Endothelial cell of umbilical vein (primary cell): ENCODE results near the gene THSD7B. TPM values are rescaled to one million over a fixed set of nuclear protein-coding genes. Genes with fewer than 3 reads are reported as not detected.

Experiments used
- BruUV-seq: library from RNA; stranded (reverse); fragments of 400-500 nt; replicated peaks from 2 replicates; lab custom pipeline; 2021; lab: Mats Ljungman, UMichigan
- CTCF ChIA-PET: fragments of 300-600, 350-600 bp; sonication (Branson Sonifier 250); formaldehyde crosslinking; loops from one replicate; lab custom pipeline; 2021; ENCODE audit warnings: antibody characterized with exemption, inconsistent platforms; lab: Charles Lee
- POLR2A ChIA-PET: fragments of 300-600, 350-600 bp; sonication (Branson Sonifier 250); formaldehyde crosslinking; loops from one replicate; lab custom pipeline; 2021; ENCODE audit warnings: antibody characterized with exemption, inconsistent platforms; lab: Charles Lee
- DNase-seq: peaks from one replicate; pipeline ENCODE4 v3.0.0-alpha.2; 2011; ENCODE audit warnings: low read depth, low spot score
- FAIRE-seq: peaks from 2 replicates; lab custom pipeline; 2011; peaks lifted over from hg19 to GRCh38; lab: Jason Lieb, UNC
- H2AFZ ChIP-seq: 2 replicates; pipeline ENCODE4 v1.6.0; 2012; ENCODE audit warnings: low read depth, low read length, control low read depth, inconsistent platforms
- H3K27ac ChIP-seq: 2 replicates; pipeline ENCODE4 v1.5.1; 2011; ENCODE audit warnings: low read depth, mild to moderate bottlenecking, control low read depth, low read length, moderate library complexity; ENCODE audit not compliant: insufficient read depth
- H3K27me3 ChIP-seq, 2 experiments: 2 replicates each; pipeline versions ENCODE4 v1.6.0 to v1.6.1; 2011; ENCODE audit warnings: low read length in 2 of 2, mixed read lengths in 1 of 2; ENCODE audit not compliant: control insufficient read depth in 2 of 2, insufficient read depth in 2 of 2
- H3K36me3 ChIP-seq, 2 experiments: 2 replicates in 1 of 2; 3 replicates in 1 of 2; pipeline ENCODE4 v1.5.1; 2011; ENCODE audit warnings: low read length in 2 of 2, mild to moderate bottlenecking in 1 of 2, moderate library complexity in 1 of 2; ENCODE audit not compliant: control insufficient read depth in 2 of 2, insufficient read depth in 2 of 2; ENCODE audit errors: extremely low read depth in 1 of 2
- H3K4me1 ChIP-seq: 3 replicates; pipeline ENCODE4 v1.5.1; 2011; ENCODE audit warnings: mild to moderate bottlenecking, low read length; ENCODE audit not compliant: control insufficient read depth, insufficient read depth; ENCODE audit errors: extremely low read depth
- H3K4me2 ChIP-seq: 2 replicates; pipeline ENCODE4 v1.6.1; 2011; ENCODE audit warnings: low read length, control low read depth, mixed read lengths; ENCODE audit not compliant: insufficient read depth
- H3K4me3 ChIP-seq, 3 experiments: fragments of 200-600 bp in 1 of 3; sonication (generic), shearing (Covaris generic) in 1 of 3; replicated peaks in 1 of 3; 2 replicates each; pipeline ENCODE4 v1.5.1; 2011 to 2016; ENCODE audit warnings: control low read depth in 3 of 3, low read length in 3 of 3, mild to moderate bottlenecking in 2 of 3, inconsistent platforms in 1 of 3, low read depth in 1 of 3, moderate library complexity in 1 of 3; ENCODE audit not compliant: insufficient read depth in 1 of 3
- H3K79me2 ChIP-seq: 2 replicates; pipeline ENCODE4 v1.6.0; 2012; ENCODE audit warnings: low read length, inconsistent platforms; ENCODE audit not compliant: control insufficient read depth, insufficient read depth
- H3K9ac ChIP-seq: replicated peaks from 2 replicates; pipeline ENCODE3; 2011; ENCODE audit warnings: low read length, control low read depth; ENCODE audit not compliant: insufficient read depth; ENCODE audit errors: extremely low read depth
- H3K9me1 ChIP-seq: replicated peaks from 3 replicates; pipeline ENCODE4 v1.6.0; 2011; ENCODE audit warnings: mild to moderate bottlenecking, low read length; ENCODE audit not compliant: control insufficient read depth, insufficient read depth; ENCODE audit errors: extremely low read depth
- H3K9me3 ChIP-seq: replicated peaks from 2 replicates; pipeline ENCODE4 v1.5.1; 2012; ENCODE audit warnings: low read length, inconsistent platforms; ENCODE audit not compliant: control insufficient read depth, insufficient read depth
- H4K20me1 ChIP-seq: replicated peaks from 2 replicates; pipeline ENCODE3; 2011; ENCODE audit warnings: mild to moderate bottlenecking, low read length; ENCODE audit not compliant: control insufficient read depth, insufficient read depth; ENCODE audit errors: extremely low read depth
- EZH2 ChIP-seq: IDR thresholded peaks from 2 replicates; pipeline ENCODE4 v1.6.1; 2012; ENCODE audit warnings: borderline replicate concordance, low read depth, mild to moderate bottlenecking, moderate library complexity, low read length, inconsistent platforms; ENCODE audit not compliant: severe bottlenecking
- FOS ChIP-seq: IDR thresholded peaks from 2 replicates; pipeline ENCODE4 v1.6.1; 2011; ENCODE audit warnings: mild to moderate bottlenecking, low read length, moderate library complexity, borderline replicate concordance; ENCODE audit not compliant: insufficient read depth
- GATA2 ChIP-seq: IDR thresholded peaks from 2 replicates; pipeline ENCODE4 v1.7.0; 2011; ENCODE audit warnings: low read depth, mild to moderate bottlenecking, moderate library complexity, mixed read lengths, low read length; ENCODE audit not compliant: insufficient read length, insufficient read depth
- JUN ChIP-seq: IDR thresholded peaks from 2 replicates; pipeline ENCODE4 v1.6.1; 2011; ENCODE audit warnings: borderline replicate concordance, low read depth; ENCODE audit not compliant: insufficient read length, insufficient read depth
- MYC ChIP-seq: IDR thresholded peaks from one replicate; pipeline ENCODE4 v1.6.1; 2011; ENCODE audit warnings: mild to moderate bottlenecking, low read depth, low read length
- POLR2A ChIP-seq: IDR thresholded peaks from 2 replicates; pipeline ENCODE4 v1.6.1; 2012; ENCODE audit warnings: low read depth, mild to moderate bottlenecking, control low read depth, low read length
- POLR2AphosphoS5 ChIP-seq: IDR thresholded peaks from 2 replicates; pipeline ENCODE4 v1.6.1; 2012; ENCODE audit warnings: low read depth, mild to moderate bottlenecking, control low read depth, low read length, moderate library complexity; ENCODE audit not compliant: insufficient read depth
- dilution Hi-C: fragments of 300-500 bp; cut with MboI; formaldehyde crosslinking; loops from one replicate; pipeline ENCODE4 v1.15.0; 2019; ENCODE audit warnings: low sequenced_read_pairs; ENCODE audit not compliant: extremely low pct_ligation_motif_present
- intact Hi-C: fragments of 100-400 bp; cut with micrococcal nuclease; formaldehyde crosslinking; loops from one replicate; pipeline ENCODE4 v1.10.0; 2022
- polyA plus RNA-seq, 4 experiments: library from polyadenylated mRNA; depleted of rRNA in 3 of 4; stranded (reverse) in 3 of 4; unstranded in 1 of 4; fragments of >200 nt; gene quantifications; 2 replicates each; pipeline versions ENCODE4 v1.2.1 to v1.2.3, GENCODE V29; 2011 to 2012; ENCODE audit warnings: missing spikeins in 1 of 4
- total RNA-seq: library from RNA; stranded (reverse); gene quantifications from 2 replicates; pipeline ENCODE4 v1.2.3, GENCODE V29; 2021
- TF ChIP-seq, protein P1 (sequence below): IDR thresholded peaks from 2 replicates; pipeline ENCODE4 v1.6.1; 2011; ENCODE audit not compliant: insufficient read depth, insufficient read length
- TF ChIP-seq, protein P2 (sequence below), 2 donors: IDR thresholded peaks; 1 replicate in 1 of 2; 2 replicates in 1 of 2; pipeline ENCODE4 v1.5.1; 2011; ENCODE audit warnings: low read length in 2 of 2, mild to moderate bottlenecking in 2 of 2, moderate library complexity in 2 of 2, control low read depth in 1 of 2, inconsistent platforms in 1 of 2, low read depth in 1 of 2; ENCODE audit not compliant: insufficient read depth in 1 of 2; ENCODE audit errors: extremely low read depth in 1 of 2

Gene THSD7B
- total and polyA plus RNA-seq, 2 donors (not counting 3 experiments of a cell fraction or from before 2014, with no cell fraction given): 0.04 TPM; not detected in 1

DNA sequence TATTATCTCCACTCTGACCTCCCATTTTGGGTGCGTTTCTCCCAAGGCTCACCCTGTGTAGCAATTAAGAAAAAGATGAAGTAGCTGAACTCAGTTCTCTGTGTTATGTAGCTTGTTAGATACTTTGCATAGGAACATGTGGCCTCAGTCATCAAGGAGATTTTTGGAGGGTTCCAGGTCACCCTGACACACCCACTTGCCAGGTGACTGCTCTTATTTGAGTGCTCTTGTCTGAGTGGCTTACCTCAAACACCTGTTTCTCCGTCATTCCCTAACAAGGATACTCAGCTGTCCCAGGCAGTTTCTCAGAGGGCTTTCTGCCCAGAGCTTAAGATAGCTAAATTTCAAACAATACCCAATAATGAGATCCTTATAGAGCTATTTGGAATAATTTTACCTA is 621.7 kb downstream of the THSD7B start:
- Histone ChIP-seq H3K4me3 (no peak overlapping the region), H3K9ac (no peak overlapping the region), H3K4me1 (no peaks in the 10 kb centered on the region), H3K9me1 (no peaks in the 10 kb centered on the region), H3K36me3 (no peaks in the 10 kb centered on the region), H3K79me2 (no peaks in the 10 kb centered on the region), H2AFZ (no peak overlapping the region), H4K20me1 (no peaks in the 10 kb centered on the region), H3K9me3 (peaks cover 5% of the 10 kb centered on the region), H3K4me2 (no peak overlapping the region), H3K27me3 (no peaks in the 10 kb centered on the region), H3K27ac (no peak overlapping the region)
- BruUV-seq: no TSS peak
- dilution Hi-C loops: no loop called here
- ChIA-PET CTCF (no interaction called here), POLR2A (no interaction called here)
- intact Hi-C loops: no loop called here
- TF ChIP-seq, protein P1, sequence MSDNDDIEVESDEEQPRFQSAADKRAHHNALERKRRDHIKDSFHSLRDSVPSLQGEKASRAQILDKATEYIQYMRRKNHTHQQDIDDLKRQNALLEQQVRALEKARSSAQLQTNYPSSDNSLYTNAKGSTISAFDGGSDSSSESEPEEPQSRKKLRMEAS: no peak
- TF ChIP-seq POLR2AphosphoS5 (no peak), EZH2 (no peak), JUN (no peak), FOS (no peak), GATA2 (no peak), MYC (no peak), POLR2A (no peak)
- TF ChIP-seq, protein P2, sequence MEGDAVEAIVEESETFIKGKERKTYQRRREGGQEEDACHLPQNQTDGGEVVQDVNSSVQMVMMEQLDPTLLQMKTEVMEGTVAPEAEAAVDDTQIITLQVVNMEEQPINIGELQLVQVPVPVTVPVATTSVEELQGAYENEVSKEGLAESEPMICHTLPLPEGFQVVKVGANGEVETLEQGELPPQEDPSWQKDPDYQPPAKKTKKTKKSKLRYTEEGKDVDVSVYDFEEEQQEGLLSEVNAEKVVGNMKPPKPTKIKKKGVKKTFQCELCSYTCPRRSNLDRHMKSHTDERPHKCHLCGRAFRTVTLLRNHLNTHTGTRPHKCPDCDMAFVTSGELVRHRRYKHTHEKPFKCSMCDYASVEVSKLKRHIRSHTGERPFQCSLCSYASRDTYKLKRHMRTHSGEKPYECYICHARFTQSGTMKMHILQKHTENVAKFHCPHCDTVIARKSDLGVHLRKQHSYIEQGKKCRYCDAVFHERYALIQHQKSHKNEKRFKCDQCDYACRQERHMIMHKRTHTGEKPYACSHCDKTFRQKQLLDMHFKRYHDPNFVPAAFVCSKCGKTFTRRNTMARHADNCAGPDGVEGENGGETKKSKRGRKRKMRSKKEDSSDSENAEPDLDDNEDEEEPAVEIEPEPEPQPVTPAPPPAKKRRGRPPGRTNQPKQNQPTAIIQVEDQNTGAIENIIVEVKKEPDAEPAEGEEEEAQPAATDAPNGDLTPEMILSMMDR (IDR thresholded peaks at IDR 0.05; ENCODE audit: extremely low read depth in 1 of 2, insufficient read depth in 1 of 2, low read depth in 1 of 2, low read length in 2 of 2): no peak
- no peak for DNase-seq
- no peak for FAIRE-seq
